HG02981 (cell line): ENCODE results near the gene DGAT2.

Experiments
- ATAC-seq: cut with Tn5 transposase; IDR thresholded peaks from one replicate; pipeline ENCODE4 v1.9.1; 2021; ENCODE audit warnings: mild to moderate bottlenecking, moderate library complexity; ENCODE audit not compliant: unreplicated experiment

DGAT2 gene

DNA sequence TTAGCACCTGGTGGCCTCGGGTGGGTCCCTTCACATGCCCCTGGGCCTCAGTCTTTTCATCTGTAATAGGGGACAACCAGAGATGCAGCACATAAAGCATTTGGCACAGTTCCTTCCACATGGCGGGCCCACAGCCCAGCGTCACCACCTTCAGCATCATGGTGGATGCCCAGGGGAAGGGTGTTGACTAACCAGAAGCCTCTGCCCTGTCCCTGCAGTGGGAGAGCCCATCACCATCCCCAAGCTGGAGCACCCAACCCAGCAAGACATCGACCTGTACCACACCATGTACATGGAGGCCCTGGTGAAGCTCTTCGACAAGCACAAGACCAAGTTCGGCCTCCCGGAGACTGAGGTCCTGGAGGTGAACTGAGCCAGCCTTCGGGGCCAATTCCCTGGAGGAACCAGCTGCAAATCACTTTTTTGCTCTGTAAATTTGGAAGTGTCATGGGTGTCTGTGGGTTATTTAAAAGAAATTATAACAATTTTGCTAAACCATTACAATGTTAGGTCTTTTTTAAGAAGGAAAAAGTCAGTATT is 31.6 kb downstream of the DGAT2 start:
- ATAC-seq, result no peak

DNA sequence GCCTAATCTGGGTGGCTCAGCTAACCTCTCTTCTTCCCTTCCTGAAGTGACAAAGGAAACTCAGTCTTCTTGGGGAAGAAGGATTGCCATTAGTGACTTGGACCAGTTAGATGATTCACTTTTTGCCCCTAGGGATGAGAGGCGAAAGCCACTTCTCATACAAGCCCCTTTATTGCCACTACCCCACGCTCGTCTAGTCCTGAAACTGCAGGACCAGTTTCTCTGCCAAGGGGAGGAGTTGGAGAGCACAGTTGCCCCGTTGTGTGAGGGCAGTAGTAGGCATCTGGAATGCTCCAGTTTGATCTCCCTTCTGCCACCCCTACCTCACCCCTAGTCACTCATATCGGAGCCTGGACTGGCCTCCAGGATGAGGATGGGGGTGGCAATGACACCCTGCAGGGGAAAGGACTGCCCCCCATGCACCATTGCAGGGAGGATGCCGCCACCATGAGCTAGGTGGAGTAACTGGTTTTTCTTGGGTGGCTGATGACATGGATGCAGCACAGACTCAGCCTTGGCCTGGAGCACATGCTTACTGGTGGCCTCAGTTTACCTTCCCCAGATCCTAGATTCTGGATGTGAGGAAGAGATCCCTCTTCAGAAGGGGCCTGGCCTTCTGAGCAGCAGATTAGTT is 32.3 kb downstream of the DGAT2 start:
- ATAC-seq, result no peak

- ATAC-seq, result no peak
These were observed 32.9 kb downstream of the DGAT2 start for GRCh38 chr11:75801362-75802020.

DNA sequence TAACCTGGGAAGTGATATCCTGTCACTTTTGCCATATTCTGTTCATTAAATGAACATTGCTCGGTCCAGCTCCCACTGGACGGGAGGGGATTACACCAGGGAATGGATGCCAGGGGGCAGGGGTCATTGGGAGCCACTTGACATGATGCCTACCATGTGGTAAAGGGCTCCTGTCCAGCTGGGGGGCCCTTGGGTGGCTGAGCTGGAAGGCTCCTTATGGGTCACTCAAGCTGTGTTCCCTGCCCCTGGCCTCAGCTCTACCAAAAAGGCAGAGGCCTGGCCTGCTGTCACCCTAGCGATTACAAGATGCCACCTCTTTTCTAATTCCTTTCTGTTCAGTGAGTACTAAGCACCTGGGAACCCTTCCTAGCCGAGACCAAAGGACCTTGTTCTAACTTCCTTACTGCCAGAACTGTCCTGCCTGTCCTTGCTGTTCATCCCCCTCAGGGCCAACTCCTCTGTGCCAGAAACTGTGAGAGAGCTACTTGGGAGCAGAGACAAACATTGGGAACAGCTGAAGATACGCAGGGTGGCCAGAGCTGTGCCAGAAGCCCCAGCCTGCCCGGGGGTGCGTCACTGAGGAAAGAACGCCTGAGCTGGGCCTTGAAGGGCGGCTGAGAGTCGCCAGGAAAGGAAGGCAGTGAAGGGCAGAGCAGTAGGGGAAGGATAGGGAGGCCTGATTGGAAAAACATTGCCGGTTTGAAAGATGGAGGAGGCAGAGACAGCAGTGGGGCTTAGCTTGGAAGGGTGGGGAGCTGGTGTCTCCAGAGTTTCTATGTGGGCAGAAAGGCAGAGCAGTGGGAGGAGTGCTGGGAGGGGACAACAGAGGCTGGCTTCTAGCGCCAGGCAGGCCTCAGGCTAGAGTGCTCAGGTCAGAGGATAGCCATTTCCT is 33.7 kb downstream of the DGAT2 start:
- ATAC-seq, result no peak

DNA sequence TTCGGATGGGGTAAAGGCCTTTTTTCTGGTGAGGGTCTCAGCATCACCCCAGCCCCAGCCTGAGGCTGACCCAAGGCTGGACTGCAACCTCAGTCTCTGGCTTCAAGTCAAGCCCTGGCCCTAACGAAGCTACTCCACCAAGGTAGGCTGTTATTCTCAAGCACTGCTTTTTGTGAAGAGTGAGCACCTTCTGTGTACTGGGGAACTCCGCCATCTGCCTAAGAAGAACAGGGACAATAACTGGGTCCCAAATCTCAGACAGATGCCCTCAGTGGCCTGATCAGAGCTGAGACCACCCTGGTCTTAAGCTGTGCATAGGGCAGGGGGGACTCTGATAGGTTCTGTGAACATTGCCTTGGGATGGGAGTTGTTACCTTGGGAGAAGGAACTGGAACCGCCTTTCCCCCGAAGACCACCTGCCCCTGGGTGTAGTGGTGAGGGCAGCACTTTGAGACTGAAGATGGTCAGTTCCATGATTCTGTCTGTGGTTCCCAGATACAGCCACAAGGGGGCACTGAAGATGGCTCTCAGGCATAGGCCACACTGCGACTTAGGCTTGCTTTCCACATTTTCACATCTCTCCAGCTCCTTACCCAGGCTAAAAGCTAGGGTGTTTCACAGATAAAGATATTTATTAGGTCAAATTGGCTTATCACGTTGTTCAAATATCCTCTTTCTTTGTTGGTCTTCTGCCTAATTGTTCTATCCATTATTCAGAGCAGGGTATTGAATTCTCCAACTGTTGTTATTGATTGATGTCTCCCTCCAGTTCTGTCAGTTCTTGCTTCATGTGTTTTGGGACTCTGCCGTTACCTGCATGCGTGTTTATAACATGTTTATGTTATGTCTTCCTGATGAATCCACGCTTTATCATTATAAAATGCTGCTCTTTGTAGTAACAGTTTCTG is 34.6 kb downstream of the DGAT2 start:
- no peak for ATAC-seq

GRCh38 chr11:75809111-75809510 is 40.5 kb downstream of the DGAT2 start:
- no peak for ATAC-seq

DNA sequence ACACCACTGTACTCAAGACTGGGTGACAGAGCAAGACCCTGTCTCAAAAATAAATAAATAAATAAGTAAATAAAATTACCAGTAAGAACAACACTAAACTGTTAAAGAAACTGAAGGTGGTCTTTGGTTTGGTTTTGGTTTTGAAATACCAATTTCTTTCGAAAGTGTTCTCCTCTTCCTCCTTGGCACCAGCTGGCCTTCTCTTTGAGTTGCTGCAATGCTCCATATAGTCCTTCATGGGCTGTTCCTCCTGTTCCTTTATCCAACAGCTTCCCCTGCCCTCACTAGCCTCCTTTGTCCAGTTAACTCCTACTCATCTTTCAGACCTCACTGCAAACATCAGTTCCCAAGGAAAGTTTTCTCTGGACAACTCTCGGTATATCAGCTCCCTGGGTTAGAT is 41.4 kb downstream of the DGAT2 start:
- no peak for ATAC-seq

- ATAC-seq, result no peak
These were observed 42.2 kb downstream of the DGAT2 start for GRCh38 chr11:75810637-75811390.

DNA sequence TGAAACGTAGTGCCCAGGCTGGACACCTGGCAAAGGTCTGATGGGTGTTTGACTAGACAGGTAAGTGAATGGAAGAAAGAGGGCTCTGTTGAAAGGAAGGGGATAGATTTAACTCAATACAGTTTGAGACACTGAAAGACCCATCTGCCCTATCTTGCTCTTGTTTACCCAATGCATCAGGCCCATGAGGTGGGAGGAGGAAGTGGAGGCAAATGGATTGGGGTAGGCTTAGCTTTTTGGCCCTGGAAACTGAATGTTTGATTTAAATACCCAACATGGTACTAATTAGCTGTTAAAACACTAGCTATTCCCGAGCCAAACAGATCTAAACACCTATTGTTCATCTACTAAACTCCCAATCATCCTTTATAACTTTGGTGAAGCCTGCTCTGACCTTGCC is 42.9 kb downstream of the DGAT2 start:
- ATAC-seq, result no peak

DNA sequence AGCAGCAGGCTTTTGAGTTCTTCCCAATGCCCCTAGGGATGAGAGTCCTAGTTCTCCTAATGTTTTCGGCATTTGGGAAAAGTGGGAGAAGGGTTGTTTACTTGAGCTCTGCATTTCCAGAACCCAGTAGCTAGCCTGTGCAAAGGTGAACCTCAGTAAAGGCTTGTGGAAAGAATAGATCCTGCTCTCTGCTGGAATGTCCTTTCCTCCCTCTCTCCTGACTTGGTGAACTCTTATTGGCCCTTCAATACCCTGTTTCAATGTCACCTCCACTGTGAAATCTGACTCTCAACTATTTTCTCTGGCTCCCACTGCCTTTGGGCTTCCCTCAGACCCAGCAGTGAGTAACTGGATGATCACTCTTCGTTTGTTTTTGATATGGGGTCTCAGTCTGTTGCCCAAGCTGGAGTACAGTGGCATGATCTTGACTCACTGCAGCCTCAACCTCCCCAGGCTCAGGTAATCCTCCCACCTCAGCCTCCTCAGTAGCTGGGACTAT is 44.0 kb downstream of the DGAT2 start:
- no peak for ATAC-seq

GRCh38 chr11:75813124-75813523 is 44.5 kb downstream of the DGAT2 start:
- no peak for ATAC-seq

DNA sequence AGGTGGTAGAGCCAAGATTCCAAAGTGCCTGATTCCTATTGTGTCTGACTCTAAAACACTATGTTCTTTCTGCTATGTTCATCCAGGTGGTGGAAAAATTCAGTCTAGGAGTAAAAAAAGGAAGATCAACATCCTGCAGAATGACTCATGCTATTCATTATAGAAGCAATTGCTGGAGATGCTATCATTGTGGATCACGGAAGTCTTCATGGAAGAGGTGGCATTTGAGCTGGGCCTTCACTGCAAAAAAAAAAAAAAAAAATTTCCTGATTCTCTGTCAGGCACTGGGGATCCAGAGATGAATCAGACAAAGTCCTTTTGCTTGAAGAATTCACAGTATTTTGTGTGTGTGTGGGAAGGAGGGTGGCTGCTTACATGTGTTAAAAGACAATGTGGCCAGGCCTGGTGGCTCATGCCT is 45.1 kb downstream of the DGAT2 start:
- no peak for ATAC-seq

GRCh38 chr11:75814363-75814676 is 45.7 kb downstream of the DGAT2 start:
- ATAC-seq, result peak; percentile 25

DNA sequence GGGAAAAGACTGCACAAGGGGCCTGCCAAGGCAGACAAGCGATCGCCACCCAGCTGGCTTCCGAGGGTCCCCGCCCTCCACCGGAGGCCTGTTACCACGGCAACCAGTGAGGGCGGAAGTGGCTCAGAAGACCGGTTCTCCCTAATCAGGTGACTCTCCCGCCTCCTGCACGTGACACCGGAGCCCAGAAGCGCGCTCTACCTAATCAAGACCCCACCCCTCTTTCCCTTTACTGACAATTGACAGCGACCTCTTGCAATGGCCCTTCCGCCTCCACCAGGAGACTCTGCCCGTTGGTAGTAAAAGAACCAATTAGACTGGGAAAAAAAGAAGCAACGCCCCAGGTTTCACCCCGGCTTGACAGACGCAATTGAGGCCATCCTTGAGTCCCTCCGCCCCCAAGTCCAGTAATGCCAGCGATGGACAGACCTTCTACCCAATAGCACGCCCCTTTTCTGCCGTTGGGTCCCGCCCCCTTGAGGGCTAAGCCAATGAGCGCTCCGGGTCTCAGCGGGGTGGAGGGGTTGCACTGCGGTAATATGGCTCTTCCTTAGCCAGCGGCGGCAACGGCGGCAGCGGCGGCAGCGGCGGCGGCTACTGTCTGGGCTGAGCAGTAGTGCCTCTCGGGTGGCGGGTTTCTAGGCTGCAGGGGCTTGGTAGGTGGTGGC is 46.2 kb downstream of the DGAT2 start, which contains the start of gene UVRAG:
UVRAG (plus strand) TSS at position 534 of the 668 bp plus-strand sequence. CDS start 198 bp downstream, outside the sequence.
- peak; percentile 78 for ATAC-seq

DNA sequence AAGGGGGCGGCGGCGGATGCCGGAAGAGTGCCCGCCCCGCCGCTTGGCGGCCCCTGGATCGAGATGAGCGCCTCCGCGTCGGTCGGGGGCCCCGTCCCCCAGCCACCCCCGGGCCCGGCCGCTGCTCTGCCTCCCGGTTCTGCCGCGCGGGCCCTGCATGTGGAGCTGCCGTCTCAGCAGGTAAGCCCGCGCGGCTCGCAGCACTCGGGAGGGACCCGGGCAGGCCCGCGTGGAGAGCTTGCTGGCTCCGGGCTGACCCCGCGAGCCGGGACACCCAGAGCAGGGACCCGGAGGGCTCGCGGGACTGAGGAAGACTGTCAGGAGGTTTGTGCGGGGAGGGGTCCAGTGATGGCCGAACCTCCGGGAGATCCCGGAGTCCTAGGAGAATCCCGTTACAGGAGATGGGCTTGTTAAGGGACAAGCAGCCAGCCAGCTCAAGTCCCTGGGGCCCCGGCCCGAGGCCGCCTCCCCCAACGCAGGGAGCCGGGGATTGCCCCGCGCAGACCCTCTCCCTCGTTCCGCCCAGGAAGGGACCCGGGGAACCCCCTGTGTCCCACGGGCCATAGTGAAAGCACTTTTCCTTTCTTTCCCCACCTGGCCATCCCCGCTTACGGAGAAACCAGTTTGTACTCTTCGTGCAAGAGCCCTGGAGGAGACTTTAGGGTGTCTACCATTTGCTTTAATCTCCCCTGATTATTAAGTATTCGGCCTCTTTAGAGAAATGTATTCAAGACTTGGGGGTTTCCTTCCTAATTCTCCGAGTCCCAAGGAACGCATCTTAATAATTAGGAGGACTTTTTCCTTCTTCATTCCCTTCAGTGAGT is 47.0 kb downstream of the DGAT2 start:
- peak; percentile 13 for ATAC-seq

DNA sequence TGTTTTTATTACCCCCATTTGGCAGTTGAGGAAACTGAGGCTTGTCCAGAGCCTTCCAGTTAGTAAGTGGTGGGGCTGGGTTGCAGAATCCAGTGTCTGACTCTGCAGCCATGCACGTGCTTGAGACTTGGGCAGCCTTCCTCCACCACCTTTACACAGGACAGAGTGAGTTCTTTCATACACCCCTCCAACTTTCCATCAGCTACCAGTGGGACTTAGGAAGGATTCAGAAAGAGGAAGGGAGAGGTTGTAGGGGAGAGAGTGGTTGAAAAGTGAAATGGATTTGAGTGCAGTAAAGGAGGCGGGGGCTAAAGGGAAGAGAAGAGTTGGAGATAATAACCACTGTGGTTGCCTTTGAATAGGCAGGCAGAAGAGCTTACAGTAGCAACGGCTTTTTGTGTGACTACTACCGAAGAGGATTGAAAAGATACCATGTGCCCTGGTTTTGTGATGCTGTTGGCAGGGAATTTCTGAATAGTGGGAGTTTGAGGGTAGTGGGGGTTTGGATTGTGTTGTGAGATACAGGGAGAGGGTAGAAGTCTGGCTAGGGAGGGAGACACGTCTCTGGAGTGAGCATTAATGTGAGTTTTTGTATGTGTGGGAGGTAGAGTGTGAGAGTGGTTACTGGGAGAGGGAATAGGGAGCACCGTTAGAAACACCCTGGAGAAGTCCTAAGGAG is 48.1 kb downstream of the DGAT2 start:
- ATAC-seq, result no peak

DNA sequence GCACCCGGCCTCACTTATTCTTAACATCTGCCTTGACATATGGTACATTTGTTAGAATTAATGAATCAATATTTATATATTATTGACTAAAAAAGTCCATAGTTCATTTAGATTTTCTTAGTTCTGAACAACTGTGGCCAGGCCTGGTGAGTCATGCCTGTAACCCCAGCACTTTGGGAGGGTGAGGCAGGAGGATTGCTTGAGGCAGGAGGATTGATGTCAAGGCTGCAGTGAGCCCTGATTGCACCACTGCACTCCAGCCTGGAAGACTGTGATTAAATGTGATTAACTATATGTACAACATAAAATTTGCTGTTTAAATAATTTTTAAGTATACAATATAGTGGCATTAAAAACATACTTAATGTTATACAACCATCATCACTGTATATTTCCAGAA is 52.1 kb downstream of the DGAT2 start:
- ATAC-seq, result no peak

GRCh38 chr11:75821202-75821601 is 52.6 kb downstream of the DGAT2 start:
- no peak for ATAC-seq
